Stomach (tissue), 4 donors: ENCODE data around the gene ZDHHC17.

Source experiments
- CTCF ChIP-seq, 7 experiments: fragments of 450-650 bp in 4 of 7; fragments of 200-600 bp in 3 of 7; sonication (generic) in 3 of 7; IDR thresholded peaks; one replicate each; pipeline ENCODE4 v1.5.1; 2016 to 2019; ENCODE audit warnings: antibody characterized with exemption in 7 of 7, control low read depth in 2 of 7, mild to moderate bottlenecking in 1 of 7
- EP300 ChIP-seq: sonication (generic); formaldehyde crosslinking; IDR thresholded peaks from one replicate; pipeline ENCODE4 v1.6.1; 2017; ENCODE audit warnings: antibody characterized with exemption
- POLR2A ChIP-seq, 4 donors: fragments of 450-650 bp; IDR thresholded peaks; one replicate each; pipeline ENCODE4 v1.6.1; 2016; ENCODE audit warnings: antibody characterized with exemption in 4 of 4, control low read depth in 2 of 4, mild to moderate bottlenecking in 1 of 4, moderate library complexity in 1 of 4
- POLR2AphosphoS5 ChIP-seq, 3 donors: sonication (generic); formaldehyde crosslinking; IDR thresholded peaks; one replicate each; pipeline ENCODE4 v1.6.1; 2016; ENCODE audit warnings: antibody characterized with exemption in 3 of 3

GRCh38 chr12:76855271-76855670, 91.4 kb downstream of the ZDHHC17 start:
- no peak for TF ChIP-seq POLR2AphosphoS5 (IDR thresholded peaks at IDR 0.05)
- TF ChIP-seq POLR2A (IDR thresholded peaks at IDR 0.05): no peak
- no peak for TF ChIP-seq CTCF (IDR thresholded peaks at IDR 0.05)
- no peak for TF ChIP-seq EP300
